Measurements from ENCODE around the gene KIRREL2.
"Not testable (repeated sequence)": the region's sequence is repeated elsewhere in the genome, so short reads cannot be mapped to it uniquely, and the experiment has no call there.

KIRREL2 gene

DNA sequence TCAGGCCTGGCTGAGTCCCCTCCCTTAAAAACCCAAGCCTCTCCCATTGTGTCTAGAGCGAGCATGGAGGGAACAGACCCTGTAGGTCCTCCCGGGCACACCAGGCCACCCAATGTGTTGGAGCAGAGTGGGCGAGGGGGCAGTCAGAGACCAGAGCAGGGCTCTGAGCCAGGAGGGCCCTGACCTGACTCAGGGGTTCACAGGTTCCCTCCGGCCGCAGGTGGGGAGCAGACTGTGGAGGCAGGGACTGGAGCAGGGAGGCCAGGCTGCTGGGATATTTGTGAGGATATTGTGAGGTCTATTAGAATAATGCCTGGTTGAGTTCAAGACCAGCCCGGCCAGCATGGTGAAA is 52.9 kb downstream of the KIRREL2 start:
- TF ChIP-seq, protein P1, sequence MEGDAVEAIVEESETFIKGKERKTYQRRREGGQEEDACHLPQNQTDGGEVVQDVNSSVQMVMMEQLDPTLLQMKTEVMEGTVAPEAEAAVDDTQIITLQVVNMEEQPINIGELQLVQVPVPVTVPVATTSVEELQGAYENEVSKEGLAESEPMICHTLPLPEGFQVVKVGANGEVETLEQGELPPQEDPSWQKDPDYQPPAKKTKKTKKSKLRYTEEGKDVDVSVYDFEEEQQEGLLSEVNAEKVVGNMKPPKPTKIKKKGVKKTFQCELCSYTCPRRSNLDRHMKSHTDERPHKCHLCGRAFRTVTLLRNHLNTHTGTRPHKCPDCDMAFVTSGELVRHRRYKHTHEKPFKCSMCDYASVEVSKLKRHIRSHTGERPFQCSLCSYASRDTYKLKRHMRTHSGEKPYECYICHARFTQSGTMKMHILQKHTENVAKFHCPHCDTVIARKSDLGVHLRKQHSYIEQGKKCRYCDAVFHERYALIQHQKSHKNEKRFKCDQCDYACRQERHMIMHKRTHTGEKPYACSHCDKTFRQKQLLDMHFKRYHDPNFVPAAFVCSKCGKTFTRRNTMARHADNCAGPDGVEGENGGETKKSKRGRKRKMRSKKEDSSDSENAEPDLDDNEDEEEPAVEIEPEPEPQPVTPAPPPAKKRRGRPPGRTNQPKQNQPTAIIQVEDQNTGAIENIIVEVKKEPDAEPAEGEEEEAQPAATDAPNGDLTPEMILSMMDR (conservative IDR thresholded peaks at IDR 0.05; ENCODE audit: control insufficient read depth, insufficient read depth, low read depth, low read length) = no peak
- no peak for DNase-seq (ENCODE audit: low read depth)
- H3K4me3 ChIP-seq (ENCODE audit: control insufficient read depth, low read depth, low read length) = no peak overlapping the region

GRCh38 chr19:35910355-35910754 is 53.6 kb downstream of the KIRREL2 start:
- not testable (repeated sequence) for H3K4me3 ChIP-seq (ENCODE audit: control insufficient read depth, low read depth, low read length); DNase-seq (ENCODE audit: low read depth)

GRCh38 chr19:35911173-35911572 is 54.5 kb downstream of the KIRREL2 start:
- TF ChIP-seq, protein P1 (conservative IDR thresholded peaks at IDR 0.05; ENCODE audit: control insufficient read depth, insufficient read depth, low read depth, low read length) = no peak
- H3K4me3 ChIP-seq (ENCODE audit: control insufficient read depth, low read depth, low read length) = no peak overlapping the region
- no peak for DNase-seq (ENCODE audit: low read depth)

GRCh38 chr19:35911790-35912189 is 55.1 kb downstream of the KIRREL2 start:
- TF ChIP-seq, protein P1 (conservative IDR thresholded peaks at IDR 0.05; ENCODE audit: control insufficient read depth, insufficient read depth, low read depth, low read length) = no peak
- DNase-seq (ENCODE audit: low read depth) = no peak
- no peak overlapping the region for H3K4me3 ChIP-seq (ENCODE audit: control insufficient read depth, low read depth, low read length)

GRCh38 chr19:35913589-35913988 is 56.9 kb downstream of the KIRREL2 start:
- DNase-seq (ENCODE audit: low read depth) = peak; percentile 33
- H3K4me3 ChIP-seq (ENCODE audit: control insufficient read depth, low read depth, low read length) = no peak overlapping the region
- TF ChIP-seq, protein P1 (conservative IDR thresholded peaks at IDR 0.05; ENCODE audit: control insufficient read depth, insufficient read depth, low read depth, low read length) = no peak

- no peak overlapping the region for H3K4me3 ChIP-seq (ENCODE audit: control insufficient read depth, low read depth, low read length)
- TF ChIP-seq, protein P1 (conservative IDR thresholded peaks at IDR 0.05; ENCODE audit: control insufficient read depth, insufficient read depth, low read depth, low read length) = no peak
Measured at GRCh38 chr19:35915443-35915842, 58.7 kb downstream of the KIRREL2 start.

More at GRCh38 chr19:35915443-35915842, 58.7 kb downstream of the KIRREL2 start:
- DNase-seq (ENCODE audit: low read depth) = no peak
